Measurements from ENCODE around the gene ITGB6. TPM values are rescaled to one million over a fixed set of nuclear protein-coding genes. Genes with fewer than 3 reads are reported as not detected.
A peak's percentile ranks its signal among the peaks of the same experiment; 100 is the strongest.

Gene ITGB6
- total RNA-seq, 3 donors from 2014 or later = not detected

DNA sequence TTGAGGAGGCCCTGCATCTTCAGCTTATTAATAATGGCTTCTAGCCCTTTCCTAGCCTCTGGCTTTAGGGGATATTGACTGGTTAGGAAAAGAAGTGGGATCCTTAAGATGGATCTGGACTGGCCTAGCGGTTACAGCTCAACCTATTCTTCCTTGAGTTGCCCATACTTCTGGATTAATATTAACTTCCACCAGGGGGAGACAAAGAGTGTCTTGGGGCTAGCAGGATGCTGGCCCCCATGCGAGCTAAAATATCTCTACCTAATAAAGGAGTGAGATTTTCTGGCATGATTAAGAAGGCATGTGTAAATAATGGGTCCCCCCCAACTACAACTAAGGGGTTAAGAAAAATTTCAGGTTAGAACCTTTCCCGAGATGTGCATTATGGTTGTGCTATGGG lies 114.4 kb downstream of the ITGB6 start:
- H3K4me1 Mint-ChIP-seq (ENCODE audit: low read depth) = no peaks in the 10 kb centered on the region
- DNase-seq = no peak
- H3K36me3 Mint-ChIP-seq (ENCODE audit: insufficient read depth) = no peaks in the 10 kb centered on the region
- H3K27me3 Mint-ChIP-seq (ENCODE audit: low read depth) = peaks cover 7% of the 10 kb centered on the region
- no peak overlapping the region for H3K4me3 Mint-ChIP-seq
- ATAC-seq = no peak
- H3K9me3 Mint-ChIP-seq = peaks cover 40% of the 10 kb centered on the region

DNA sequence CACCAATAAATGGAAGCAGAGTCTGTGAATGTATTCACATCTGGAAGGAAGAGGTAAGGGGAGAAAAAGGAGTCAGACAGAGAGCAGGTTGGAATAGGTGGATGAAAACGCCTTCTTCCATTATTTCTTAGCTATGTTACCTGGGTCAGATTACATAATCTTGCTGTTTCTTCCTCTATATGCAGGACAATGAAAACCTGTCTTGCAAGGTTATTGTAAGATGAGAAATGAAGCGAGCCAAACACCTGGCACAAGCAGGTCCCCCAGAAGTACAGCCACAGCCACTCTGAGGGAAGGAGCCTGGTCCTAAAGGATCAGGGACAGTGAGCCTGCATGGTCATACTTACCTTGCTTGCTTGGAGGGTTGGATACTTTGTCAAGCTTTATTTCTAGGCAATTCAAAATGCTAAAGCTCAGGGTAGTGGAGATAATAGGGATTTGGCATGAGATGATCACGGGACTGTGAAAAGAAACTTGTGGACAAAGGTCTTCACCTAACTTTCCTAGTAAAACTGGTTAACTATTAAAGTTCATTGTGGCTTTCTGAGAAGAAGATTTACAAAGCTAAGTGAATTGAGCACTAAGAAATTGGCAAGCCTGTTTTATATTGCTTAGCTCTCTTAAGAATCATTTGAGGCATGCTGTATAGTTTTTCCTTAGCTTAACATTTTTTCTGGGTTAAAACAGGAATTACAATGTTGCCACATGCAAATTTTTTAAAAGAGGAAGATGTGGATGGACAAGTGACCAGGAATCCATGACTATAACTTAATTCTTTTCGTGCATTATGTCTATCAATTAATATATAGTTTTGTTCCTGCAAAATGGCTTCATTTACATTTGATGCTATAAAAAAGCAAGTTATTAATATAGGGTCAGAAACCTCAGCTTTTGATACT lies 121.9 kb downstream of the ITGB6 start:
- H3K9me3 Mint-ChIP-seq = peaks cover 4% of the 10 kb centered on the region
- no peak overlapping the region for H3K4me3 Mint-ChIP-seq
- DNase-seq (no peak), ATAC-seq (no peak)
- H3K36me3 Mint-ChIP-seq (ENCODE audit: insufficient read depth) = no peaks in the 10 kb centered on the region
- H3K27me3 Mint-ChIP-seq (ENCODE audit: low read depth) = peaks cover 6% of the 10 kb centered on the region
- no peaks in the 10 kb centered on the region for H3K4me1 Mint-ChIP-seq (ENCODE audit: low read depth)

DNA sequence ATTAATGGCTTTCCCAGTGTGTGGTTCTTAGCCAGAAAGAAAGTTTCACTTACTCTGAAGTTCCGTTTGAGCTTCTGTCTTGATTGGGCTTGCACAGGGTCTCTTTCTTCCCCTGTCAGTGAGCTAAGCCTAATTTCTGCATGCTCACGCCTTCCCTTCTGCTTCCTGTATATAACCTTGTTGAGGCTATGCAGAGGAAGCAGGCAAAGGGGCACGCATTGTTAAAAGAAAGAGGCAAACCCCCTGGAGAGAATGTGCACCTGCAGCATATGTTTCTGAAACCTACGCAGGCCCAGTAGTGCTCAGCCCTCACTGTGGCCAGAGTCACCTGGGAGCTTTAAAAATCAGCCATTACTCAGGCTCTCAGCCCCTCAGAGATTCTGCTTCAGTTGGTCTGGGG lies 123.2 kb downstream of the ITGB6 start:
- DNase-seq = no peak
- peaks cover 4% of the 10 kb centered on the region for H3K9me3 Mint-ChIP-seq
- H3K27me3 Mint-ChIP-seq (ENCODE audit: low read depth) = peaks cover 9% of the 10 kb centered on the region
- H3K4me3 Mint-ChIP-seq = no peak overlapping the region
- ATAC-seq = no peak
- H3K4me1 Mint-ChIP-seq (ENCODE audit: low read depth) = no peaks in the 10 kb centered on the region
- no peaks in the 10 kb centered on the region for H3K36me3 Mint-ChIP-seq (ENCODE audit: insufficient read depth)

DNA sequence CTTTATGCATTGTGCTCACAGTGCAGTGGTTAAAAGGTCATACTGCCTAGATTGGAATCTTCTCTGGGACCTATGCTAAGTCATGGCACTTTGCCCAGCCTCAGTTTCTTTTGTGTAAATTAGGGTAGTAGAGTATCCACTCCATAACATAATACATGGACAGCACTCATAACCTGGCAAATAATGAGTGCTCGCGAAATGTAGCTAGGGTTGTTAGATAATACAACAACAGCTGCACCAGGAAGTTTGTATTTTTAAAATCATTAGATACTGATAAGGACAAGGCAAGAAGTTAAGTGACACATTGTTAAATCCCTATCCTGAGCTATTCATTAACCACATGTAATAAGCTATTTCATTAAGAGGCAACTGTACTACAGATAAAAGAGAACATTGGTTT lies 123.8 kb downstream of the ITGB6 start:
- ATAC-seq (no peak), DNase-seq (no peak)
- Mint-ChIP-seq H3K4me1 (ENCODE audit: low read depth) (no peaks in the 10 kb centered on the region), H3K9me3 (peaks cover 4% of the 10 kb centered on the region), H3K27me3 (ENCODE audit: low read depth) (peaks cover 9% of the 10 kb centered on the region), H3K36me3 (ENCODE audit: insufficient read depth) (no peaks in the 10 kb centered on the region), H3K4me3 (no peak overlapping the region)

DNA sequence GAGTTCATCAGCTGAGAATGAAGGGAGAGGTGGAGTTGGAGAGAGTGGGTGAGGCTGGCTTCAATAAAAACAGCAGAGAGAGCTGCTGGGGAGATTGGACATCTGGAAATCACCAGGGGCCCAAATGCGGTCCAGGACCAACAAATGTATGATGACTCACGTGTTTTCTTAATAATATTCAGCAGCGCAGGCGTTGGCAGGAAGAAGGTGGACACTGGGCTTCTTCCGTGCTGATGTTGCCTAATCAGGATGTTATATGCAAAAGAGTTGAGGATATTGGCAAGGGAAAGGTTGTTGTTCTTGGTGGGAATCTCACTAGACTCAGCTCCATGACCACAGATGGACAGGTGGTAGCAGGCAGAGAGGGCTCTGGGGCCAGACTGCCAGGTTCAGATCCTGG lies 124.9 kb downstream of the ITGB6 start:
- no peaks in the 10 kb centered on the region for H3K4me1 Mint-ChIP-seq (ENCODE audit: low read depth)

DNA sequence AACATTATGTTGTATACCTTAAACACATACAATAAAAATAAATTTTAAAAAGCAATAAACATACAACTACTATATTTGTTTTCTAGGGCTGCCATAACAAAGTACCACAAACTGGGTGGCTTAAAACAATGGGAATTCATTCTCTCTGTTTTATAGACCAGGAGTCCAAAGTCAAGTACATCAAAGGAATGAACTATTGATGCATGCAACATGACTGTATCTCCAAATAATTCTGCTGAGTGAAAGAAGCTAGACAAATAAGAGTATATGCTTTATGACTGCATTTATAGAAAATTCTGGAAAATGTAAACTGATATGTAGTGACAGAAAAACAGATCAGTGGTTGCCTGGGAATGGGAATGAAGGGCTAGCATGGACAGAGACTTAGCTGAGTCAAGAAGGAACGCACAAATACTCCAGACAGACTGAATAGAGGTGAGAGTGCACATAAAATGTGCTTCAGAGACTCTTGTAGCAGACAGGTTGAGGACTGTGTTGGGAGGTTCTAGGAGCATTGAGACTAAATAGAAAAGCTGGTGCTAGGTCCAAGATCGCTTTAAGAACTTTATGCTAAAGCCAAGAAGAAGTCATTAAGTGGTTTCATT lies 126.7 kb downstream of the ITGB6 start:
- Mint-ChIP-seq H3K4me3 (no peak overlapping the region), H3K27me3 (ENCODE audit: low read depth) (peaks cover 8% of the 10 kb centered on the region)

More for the DNA sequence above, 124.9 kb downstream of the ITGB6 start:
- no peaks in the 10 kb centered on the region for H3K9me3 Mint-ChIP-seq
- ATAC-seq = no peak
- H3K4me3 Mint-ChIP-seq = no peak overlapping the region
- no peak for DNase-seq
- no peaks in the 10 kb centered on the region for H3K36me3 Mint-ChIP-seq (ENCODE audit: insufficient read depth)
- H3K27me3 Mint-ChIP-seq (ENCODE audit: low read depth) = peaks cover 8% of the 10 kb centered on the region

DNA sequence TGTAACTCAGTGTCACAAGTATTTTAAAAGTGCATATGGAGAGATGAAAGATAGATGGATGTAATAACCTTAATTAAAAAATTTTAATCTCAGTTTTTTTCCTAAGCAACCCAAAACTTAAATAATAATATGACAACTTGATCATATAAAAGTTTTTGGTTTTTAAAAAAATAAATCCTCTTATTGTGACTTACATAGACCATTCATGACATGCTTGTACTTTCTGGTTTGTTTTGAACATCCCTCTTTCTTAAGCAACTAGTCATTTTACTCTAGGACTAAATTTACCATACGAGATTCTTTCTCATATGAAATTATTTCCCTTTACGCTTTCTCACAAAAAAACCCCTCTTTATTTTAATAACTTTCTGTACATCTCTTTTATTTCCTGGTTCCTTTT lies 131.2 kb downstream of the ITGB6 start:
- no peak overlapping the region for H3K4me3 Mint-ChIP-seq
- H3K36me3 Mint-ChIP-seq (ENCODE audit: insufficient read depth) = no peaks in the 10 kb centered on the region
- DNase-seq (no peak), ATAC-seq (no peak)
- peaks cover 18% of the 10 kb centered on the region for H3K27me3 Mint-ChIP-seq (ENCODE audit: low read depth)
- H3K4me1 Mint-ChIP-seq (ENCODE audit: low read depth) = no peaks in the 10 kb centered on the region
- H3K9me3 Mint-ChIP-seq = no peaks in the 10 kb centered on the region

More for the DNA sequence above, 126.7 kb downstream of the ITGB6 start:
- no peak for ATAC-seq
- no peak for DNase-seq
- Mint-ChIP-seq H3K4me1 (ENCODE audit: low read depth) (no peaks in the 10 kb centered on the region), H3K9me3 (no peaks in the 10 kb centered on the region), H3K36me3 (ENCODE audit: insufficient read depth) (no peaks in the 10 kb centered on the region)

DNA sequence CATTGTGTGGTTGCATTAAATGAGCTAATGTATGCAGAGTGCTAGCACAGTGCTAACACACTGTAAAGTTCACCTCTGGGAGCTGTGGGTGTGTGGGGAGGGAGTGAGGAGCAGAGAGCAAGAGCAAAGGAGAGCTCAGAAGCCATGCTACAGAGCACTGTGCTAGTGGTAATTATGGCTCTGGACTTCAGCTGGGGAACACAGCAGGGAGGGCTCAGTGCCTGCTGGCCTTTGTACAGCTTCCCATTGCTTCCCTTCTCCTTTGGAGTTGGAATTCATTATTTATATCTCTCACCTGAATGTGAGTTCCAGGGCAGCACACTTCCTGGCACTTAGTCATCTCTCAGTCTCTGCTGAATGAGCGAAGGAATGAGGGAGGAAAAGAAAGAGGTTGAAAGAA lies 135.2 kb downstream of the ITGB6 start:
- Mint-ChIP-seq H3K4me3 (no peak overlapping the region), H3K9me3 (no peaks in the 10 kb centered on the region), H3K36me3 (ENCODE audit: insufficient read depth) (no peaks in the 10 kb centered on the region), H3K27me3 (ENCODE audit: low read depth) (peaks cover 40% of the 10 kb centered on the region), H3K4me1 (ENCODE audit: low read depth) (peaks cover 5% of the 10 kb centered on the region)
- ATAC-seq (no peak), DNase-seq (no peak)

DNA sequence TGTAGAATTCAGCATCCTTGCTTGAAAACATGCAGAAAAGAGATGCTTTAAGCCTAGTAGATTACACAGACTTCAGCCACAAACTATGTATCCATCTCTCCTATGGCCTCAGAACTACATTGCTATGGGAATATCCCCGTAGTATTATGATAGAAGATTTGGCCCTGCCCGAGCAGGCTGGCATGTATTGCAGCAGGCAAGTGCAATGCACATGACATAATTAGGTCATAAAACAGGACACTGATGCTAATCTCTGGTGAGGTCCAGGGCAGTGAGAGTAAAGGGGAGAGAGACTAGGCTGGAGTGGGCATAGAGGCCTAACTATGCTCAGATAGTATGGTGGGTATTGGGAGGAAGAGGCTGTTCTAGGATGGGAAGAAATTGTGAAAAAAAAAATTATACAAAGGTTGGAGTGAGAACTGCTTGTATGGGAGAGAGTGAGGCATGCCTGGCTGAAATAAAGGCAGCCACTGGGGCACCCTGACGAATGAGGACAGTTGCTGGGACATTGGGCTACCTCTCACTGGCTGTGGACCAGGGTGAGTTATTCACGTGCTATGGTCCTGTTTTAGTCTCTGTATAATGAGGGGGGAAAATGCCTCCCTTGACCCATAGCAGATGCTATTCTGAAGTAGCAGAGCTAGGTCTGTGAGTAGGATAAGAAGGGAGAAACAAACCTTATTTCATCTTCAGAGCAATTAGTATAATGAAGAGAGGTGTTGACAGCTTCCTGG lies 136.0 kb downstream of the ITGB6 start:
- H3K9me3 Mint-ChIP-seq = no peaks in the 10 kb centered on the region
- no peaks in the 10 kb centered on the region for H3K36me3 Mint-ChIP-seq (ENCODE audit: insufficient read depth)
- no peak for DNase-seq
- no peak overlapping the region for H3K4me3 Mint-ChIP-seq
- H3K27me3 Mint-ChIP-seq (ENCODE audit: low read depth) = peaks cover 49% of the 10 kb centered on the region
- ATAC-seq = no peak
- peaks cover 5% of the 10 kb centered on the region for H3K4me1 Mint-ChIP-seq (ENCODE audit: low read depth)

DNA sequence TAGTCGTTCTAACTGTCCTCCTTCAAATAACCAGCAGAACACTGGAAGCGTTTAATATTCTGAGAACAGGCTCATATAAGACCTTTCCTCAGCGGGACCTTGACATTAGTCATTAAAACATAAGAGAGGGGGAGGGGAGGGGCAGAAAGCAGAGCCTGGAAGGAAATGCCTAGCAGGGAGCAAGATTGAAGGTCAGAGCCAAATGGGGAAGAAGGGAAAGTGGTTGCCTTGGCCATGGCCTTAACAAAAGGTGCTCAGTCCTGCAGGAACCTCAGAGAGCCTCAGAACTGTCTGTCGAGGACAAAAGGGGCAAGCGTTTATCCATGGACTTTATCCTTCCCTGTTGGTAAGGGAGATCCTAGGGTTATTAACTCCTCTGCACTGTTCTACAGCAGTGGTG lies 136.8 kb downstream of the ITGB6 start:
- DNase-seq = no peak
- peaks cover 5% of the 10 kb centered on the region for H3K4me1 Mint-ChIP-seq (ENCODE audit: low read depth)
- no peak for ATAC-seq
- H3K27me3 Mint-ChIP-seq (ENCODE audit: low read depth) = peaks cover 53% of the 10 kb centered on the region
- peak overlapping the region; percentile 63 for H3K4me3 Mint-ChIP-seq
- no peaks in the 10 kb centered on the region for H3K9me3 Mint-ChIP-seq
- H3K36me3 Mint-ChIP-seq (ENCODE audit: insufficient read depth) = no peaks in the 10 kb centered on the region

DNA sequence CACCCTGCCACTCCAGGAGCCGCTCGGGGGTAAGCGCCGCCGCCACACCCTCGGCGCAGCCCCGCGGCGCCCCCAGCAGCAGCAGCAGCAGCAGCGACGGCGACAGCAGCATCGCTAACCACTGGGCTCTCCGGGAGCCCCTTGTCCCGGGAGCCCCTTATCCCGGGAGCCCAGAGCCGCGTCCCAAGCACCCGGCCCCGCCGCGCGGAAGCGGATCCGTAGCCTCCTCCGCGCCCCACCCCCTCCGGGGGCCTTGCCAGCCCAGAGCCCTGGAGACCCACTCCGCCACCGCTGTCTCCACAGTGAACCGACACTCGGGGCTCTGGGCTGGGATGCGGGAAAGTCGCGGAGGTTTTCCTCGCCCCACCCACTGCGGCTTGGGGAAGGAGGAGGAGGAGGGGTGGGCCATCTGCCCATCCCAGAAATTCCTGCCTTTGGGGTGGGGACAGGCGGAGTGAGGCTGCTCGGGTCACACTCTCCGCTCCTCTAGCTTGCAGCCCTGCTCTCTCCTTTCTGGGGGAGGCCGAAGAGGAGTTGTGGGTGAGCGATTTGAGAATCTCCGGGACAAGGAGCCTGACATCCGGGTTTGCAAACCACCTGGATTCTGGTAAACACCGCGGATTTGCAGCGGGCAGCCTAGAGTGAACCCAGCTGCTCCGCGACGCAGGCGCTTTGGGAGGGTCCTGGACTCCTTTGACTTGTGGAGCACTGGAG lies 137.6 kb downstream of the ITGB6 start, which contains the start of gene PLA2R1:
Gene PLA2R1 (minus strand): TSS at position 324 of the 714 bp plus-strand sequence. CDS start 212 bp downstream, at position 112.
- H3K36me3 Mint-ChIP-seq (ENCODE audit: insufficient read depth) = no peaks in the 10 kb centered on the region
- DNase-seq = no peak
- H3K4me3 Mint-ChIP-seq = peak within 1 kb of the TSS; percentile 63
- ATAC-seq = peak; percentile 19 to 46
- peaks cover 5% of the 10 kb centered on the region for H3K4me1 Mint-ChIP-seq (ENCODE audit: low read depth)
- no peaks in the 10 kb centered on the region for H3K9me3 Mint-ChIP-seq
- peaks cover 58% of the 10 kb centered on the region for H3K27me3 Mint-ChIP-seq (ENCODE audit: low read depth)

DNA sequence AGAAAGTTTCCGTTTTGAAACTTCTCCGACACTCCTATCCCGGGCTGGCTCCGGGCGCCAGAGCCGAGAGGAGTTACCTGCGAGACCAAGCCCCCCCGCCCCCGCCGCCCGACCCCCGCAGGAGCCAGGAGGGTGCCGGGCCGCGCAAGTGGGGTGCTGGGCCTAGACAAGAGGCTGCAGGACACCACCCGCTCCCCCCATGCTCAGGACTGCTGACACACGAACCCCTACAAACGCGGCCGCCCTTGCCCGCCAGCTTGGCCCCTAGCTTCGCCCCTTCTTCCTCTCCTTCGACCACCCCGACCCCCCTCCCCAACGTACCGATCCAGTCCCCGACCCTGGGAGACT lies 138.2 kb downstream of the ITGB6 start:
- DNase-seq = no peak
- no peaks in the 10 kb centered on the region for H3K36me3 Mint-ChIP-seq (ENCODE audit: insufficient read depth)

DNA sequence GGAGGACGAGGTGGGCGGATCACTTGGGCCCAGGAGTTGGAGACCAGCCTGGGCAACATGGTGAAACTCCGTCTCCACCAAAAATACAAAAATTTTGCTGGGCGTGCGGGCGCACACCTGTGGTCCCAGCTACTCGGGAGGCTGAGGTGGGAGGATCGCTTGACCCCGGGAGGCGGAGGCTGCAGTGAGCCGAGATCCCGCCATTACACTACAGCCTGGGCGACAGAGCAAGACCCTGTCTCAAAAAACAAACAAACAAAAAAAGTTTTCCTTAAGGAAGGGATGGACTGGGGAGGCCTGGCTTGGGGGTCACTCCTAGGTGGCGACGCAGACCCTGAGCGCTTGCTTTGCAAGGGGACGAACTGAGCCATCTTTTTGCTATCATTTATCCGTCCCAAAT lies 138.5 kb downstream of the ITGB6 start:
- DNase-seq (no peak), ATAC-seq (peak in 1 of 2 donors; percentile 9)
- Mint-ChIP-seq H3K36me3 (ENCODE audit: insufficient read depth) (no peaks in the 10 kb centered on the region), H3K9me3 (no peaks in the 10 kb centered on the region), H3K4me1 (ENCODE audit: low read depth) (peaks cover 5% of the 10 kb centered on the region), H3K27me3 (ENCODE audit: low read depth) (peaks cover 58% of the 10 kb centered on the region), H3K4me3 (no peak overlapping the region)

More for the DNA sequence above, 138.2 kb downstream of the ITGB6 start:
- peak; percentile 12 to 29 for ATAC-seq
- H3K9me3 Mint-ChIP-seq = no peaks in the 10 kb centered on the region
- H3K4me1 Mint-ChIP-seq (ENCODE audit: low read depth) = peaks cover 5% of the 10 kb centered on the region
- H3K27me3 Mint-ChIP-seq (ENCODE audit: low read depth) = peaks cover 58% of the 10 kb centered on the region
- H3K4me3 Mint-ChIP-seq = peak overlapping the region; percentile 46

DNA sequence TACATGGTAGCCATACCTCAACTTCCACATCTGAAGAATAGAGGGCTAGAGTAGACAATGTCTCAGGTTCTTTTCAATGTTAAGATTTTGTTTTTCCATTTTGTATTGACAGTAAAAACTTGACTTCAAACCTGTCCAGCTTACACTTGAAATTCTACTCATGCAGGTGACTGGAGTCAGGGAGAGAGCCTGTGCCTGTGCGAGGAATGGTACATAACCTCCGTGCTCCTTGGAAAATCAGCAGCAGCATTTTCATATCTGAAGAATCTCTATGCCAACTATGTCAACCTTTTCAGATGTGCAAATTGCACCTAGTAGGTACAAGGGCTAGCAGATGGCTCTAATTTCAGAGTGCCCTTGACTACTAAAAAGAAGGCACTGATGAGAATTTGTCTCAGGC lies 139.8 kb downstream of the ITGB6 start:
- no peak for DNase-seq
- peaks cover 56% of the 10 kb centered on the region for H3K27me3 Mint-ChIP-seq (ENCODE audit: low read depth)
- no peak for ATAC-seq
- H3K9me3 Mint-ChIP-seq = no peaks in the 10 kb centered on the region
- H3K4me1 Mint-ChIP-seq (ENCODE audit: low read depth) = peaks cover 5% of the 10 kb centered on the region
- H3K4me3 Mint-ChIP-seq = no peak overlapping the region
- H3K36me3 Mint-ChIP-seq (ENCODE audit: insufficient read depth) = no peaks in the 10 kb centered on the region

All from activated T-cell treated with anti-CD3 and anti-CD28 coated beads, Interleukin-2, amount 50 U/mL, for 4 hours (primary cell).